Smooth muscle cell (in vitro differentiated cells): Measurements from ENCODE around the gene HTRA3. TPM values are rescaled to one million over a fixed set of nuclear protein-coding genes. Genes with fewer than 3 reads are reported as not detected.

Source experiments
- DNase-seq: peaks from one replicate; lab custom pipeline; 2025; ENCODE audit not compliant: unreplicated experiment; lab: John Stamatoyannopoulos, UW
- H2AFZ ChIP-seq: fragments of 200-600 bp; sonication (generic); 2 replicates; pipeline ENCODE4 v1.6.0; 2016; ENCODE audit warnings: antibody characterized with exemption, low read depth, mild to moderate bottlenecking
- H3F3A ChIP-seq: fragments of 200-600 bp; sonication (generic); 2 replicates; pipeline ENCODE4 v1.6.0; 2017; ENCODE audit warnings: antibody characterized with exemption, low read depth
- H3K27ac ChIP-seq: fragments of 200-600 bp; sonication (generic); 2 replicates; pipeline ENCODE4 v1.5.1; 2016; ENCODE audit warnings: low read depth, mild to moderate bottlenecking
- H3K27me3 ChIP-seq: fragments of 200-600 bp; sonication (generic); 2 replicates; pipeline ENCODE4 v1.6.1; 2016; ENCODE audit warnings: low read depth, mild to moderate bottlenecking
- H3K36me3 ChIP-seq: fragments of 200-600 bp; sonication (generic); 2 replicates; pipeline ENCODE4 v1.5.1; 2016; ENCODE audit warnings: low read depth
- H3K4me1 ChIP-seq: fragments of 200-600 bp; sonication (generic); 2 replicates; pipeline ENCODE4 v1.5.1; 2016; ENCODE audit warnings: low read depth
- H3K4me2 ChIP-seq: fragments of 200-600 bp; sonication (generic); 2 replicates; pipeline ENCODE4 v1.6.0; 2016; ENCODE audit warnings: mild to moderate bottlenecking
- H3K4me3 ChIP-seq: fragments of 200-600 bp; sonication (generic); 2 replicates; pipeline ENCODE4 v1.5.1; 2016; ENCODE audit warnings: mild to moderate bottlenecking
- H3K79me2 ChIP-seq: fragments of 200-600 bp; sonication (generic); 2 replicates; pipeline ENCODE4 v1.6.0; 2016; ENCODE audit warnings: low read depth, mild to moderate bottlenecking
- H3K9ac ChIP-seq: fragments of 200-600 bp; sonication (generic); 2 replicates; pipeline ENCODE4 v1.6.0; 2016; ENCODE audit warnings: low read depth
- H3K9me3 ChIP-seq: fragments of 200-600 bp; sonication (generic); replicated peaks from 2 replicates; pipeline ENCODE4 v1.5.1; 2016; ENCODE audit warnings: low read depth
- H4K20me1 ChIP-seq: fragments of 200-600 bp; sonication (generic); 2 replicates; pipeline ENCODE4 v1.6.0; 2016; ENCODE audit warnings: low read depth
- WGBS: methylation state at CpG from one replicate; pipeline ENCODE4 v1.1.7; 2016; ENCODE audit warnings: low lambda C conversion rate; 5-methylcytosine and 5-hydroxymethylcytosine counted together
- polyA plus RNA-seq: library from polyadenylated mRNA; unstranded; fragments of >200 nt; fragmentation: Nextera tagmentation; extraction: Ambion mirVana; gene quantifications from 2 replicates; pipeline ENCODE4 v1.2.1, GENCODE V29; 2016
- total RNA-seq: library from RNA; depleted of rRNA; stranded (reverse); fragments of >200 nt; gene quantifications from 2 replicates; pipeline ENCODE4 v1.2.3, GENCODE V29; 2014
- TF ChIP-seq, protein P1 (sequence below): fragments of 200-600 bp; sonication (generic); IDR thresholded peaks from 2 replicates; pipeline ENCODE4 v1.5.1; 2017; ENCODE audit warnings: borderline replicate concordance, mild to moderate bottlenecking, antibody characterized with exemption; ENCODE audit not compliant: insufficient read depth, poor library complexity, severe bottlenecking

Gene HTRA3
- total and polyA plus RNA-seq, 2 experiments from 2014 or later: 77.7 to 227 TPM

DNA sequence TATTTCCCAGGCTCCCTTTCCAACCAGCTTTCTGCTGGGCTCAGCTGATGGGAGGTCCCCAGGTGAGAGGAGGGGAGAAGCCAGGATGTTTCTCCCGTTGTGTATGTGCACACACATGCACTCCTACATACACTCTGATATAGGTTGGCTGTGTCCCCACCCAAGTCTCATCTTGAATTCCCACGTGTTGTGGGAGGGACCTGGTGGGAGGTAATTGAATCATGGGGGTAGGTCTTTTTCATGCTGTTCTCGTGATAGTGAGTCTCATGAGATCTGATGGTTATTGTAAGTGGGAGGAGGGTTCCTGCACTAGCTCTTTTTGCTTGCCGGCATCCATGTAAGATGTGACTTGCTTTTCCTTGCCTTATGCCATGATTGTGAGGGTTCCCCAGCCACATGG is 11.7 kb upstream of the HTRA3 start:
- 81% methylated on average over 4 of the region's 4 CpGs for WGBS
- no peaks in the 10 kb centered on the region for H4K20me1 ChIP-seq
- H3K4me1 ChIP-seq: peaks cover 6% of the 10 kb centered on the region
- H3K9me3 ChIP-seq: no peaks in the 10 kb centered on the region
- DNase-seq: no peak
- no peak overlapping the region for H2AFZ ChIP-seq
- no peak overlapping the region for H3K4me2 ChIP-seq
- TF ChIP-seq, protein P1, sequence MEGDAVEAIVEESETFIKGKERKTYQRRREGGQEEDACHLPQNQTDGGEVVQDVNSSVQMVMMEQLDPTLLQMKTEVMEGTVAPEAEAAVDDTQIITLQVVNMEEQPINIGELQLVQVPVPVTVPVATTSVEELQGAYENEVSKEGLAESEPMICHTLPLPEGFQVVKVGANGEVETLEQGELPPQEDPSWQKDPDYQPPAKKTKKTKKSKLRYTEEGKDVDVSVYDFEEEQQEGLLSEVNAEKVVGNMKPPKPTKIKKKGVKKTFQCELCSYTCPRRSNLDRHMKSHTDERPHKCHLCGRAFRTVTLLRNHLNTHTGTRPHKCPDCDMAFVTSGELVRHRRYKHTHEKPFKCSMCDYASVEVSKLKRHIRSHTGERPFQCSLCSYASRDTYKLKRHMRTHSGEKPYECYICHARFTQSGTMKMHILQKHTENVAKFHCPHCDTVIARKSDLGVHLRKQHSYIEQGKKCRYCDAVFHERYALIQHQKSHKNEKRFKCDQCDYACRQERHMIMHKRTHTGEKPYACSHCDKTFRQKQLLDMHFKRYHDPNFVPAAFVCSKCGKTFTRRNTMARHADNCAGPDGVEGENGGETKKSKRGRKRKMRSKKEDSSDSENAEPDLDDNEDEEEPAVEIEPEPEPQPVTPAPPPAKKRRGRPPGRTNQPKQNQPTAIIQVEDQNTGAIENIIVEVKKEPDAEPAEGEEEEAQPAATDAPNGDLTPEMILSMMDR: no peak
- H3K79me2 ChIP-seq: no peaks in the 10 kb centered on the region
- H3K27ac ChIP-seq: no peak overlapping the region
- H3K36me3 ChIP-seq: no peaks in the 10 kb centered on the region
- H3K4me3 ChIP-seq: no peak overlapping the region
- no peak overlapping the region for H3K9ac ChIP-seq
- H3K27me3 ChIP-seq: no peaks in the 10 kb centered on the region
- peaks cover 17% of the 10 kb centered on the region for H3F3A ChIP-seq

DNA sequence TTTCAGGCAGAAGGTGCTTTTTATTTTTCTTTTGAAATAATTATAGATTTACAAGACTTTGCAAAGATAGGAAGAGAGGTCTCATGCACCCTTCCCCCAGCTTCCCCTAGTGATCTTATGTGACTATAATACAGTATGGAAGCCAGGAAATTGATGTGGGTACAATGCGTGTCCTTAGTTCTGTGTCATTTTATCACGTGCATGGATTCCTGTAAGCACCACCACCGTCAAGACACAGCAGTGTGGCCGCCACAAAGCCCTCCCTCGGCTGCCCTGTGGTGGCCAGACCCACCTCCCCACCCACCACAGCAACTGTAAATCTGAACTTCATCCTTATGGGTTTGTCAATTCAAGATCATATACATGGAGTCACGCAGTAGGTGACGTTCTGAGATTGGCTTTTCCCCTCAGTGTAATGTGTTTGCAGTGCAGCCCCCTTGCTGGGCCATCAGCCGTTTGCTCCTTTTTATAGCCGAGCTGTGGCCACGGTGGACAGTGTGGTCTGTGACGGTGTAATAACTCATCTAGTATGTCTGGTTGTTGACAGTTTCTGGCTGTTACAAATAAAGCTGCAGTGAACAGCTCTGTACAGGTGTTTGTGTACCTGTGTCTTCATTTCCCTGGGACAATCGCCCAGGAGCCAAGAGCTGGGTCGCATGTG is 10.9 kb upstream of the HTRA3 start:
- 55% methylated on average over 13 of the region's 13 CpGs for WGBS
- Histone ChIP-seq H3K4me2 (no peak overlapping the region), H3F3A (peaks cover 12% of the 10 kb centered on the region), H3K4me3 (no peak overlapping the region), H4K20me1 (no peaks in the 10 kb centered on the region), H3K36me3 (no peaks in the 10 kb centered on the region), H3K79me2 (no peaks in the 10 kb centered on the region), H3K4me1 (no peaks in the 10 kb centered on the region), H3K27ac (no peak overlapping the region), H3K27me3 (no peaks in the 10 kb centered on the region), H2AFZ (no peak overlapping the region), H3K9ac (no peak overlapping the region), H3K9me3 (no peaks in the 10 kb centered on the region)
- no peak for DNase-seq
- TF ChIP-seq, protein P1: no peak

DNA sequence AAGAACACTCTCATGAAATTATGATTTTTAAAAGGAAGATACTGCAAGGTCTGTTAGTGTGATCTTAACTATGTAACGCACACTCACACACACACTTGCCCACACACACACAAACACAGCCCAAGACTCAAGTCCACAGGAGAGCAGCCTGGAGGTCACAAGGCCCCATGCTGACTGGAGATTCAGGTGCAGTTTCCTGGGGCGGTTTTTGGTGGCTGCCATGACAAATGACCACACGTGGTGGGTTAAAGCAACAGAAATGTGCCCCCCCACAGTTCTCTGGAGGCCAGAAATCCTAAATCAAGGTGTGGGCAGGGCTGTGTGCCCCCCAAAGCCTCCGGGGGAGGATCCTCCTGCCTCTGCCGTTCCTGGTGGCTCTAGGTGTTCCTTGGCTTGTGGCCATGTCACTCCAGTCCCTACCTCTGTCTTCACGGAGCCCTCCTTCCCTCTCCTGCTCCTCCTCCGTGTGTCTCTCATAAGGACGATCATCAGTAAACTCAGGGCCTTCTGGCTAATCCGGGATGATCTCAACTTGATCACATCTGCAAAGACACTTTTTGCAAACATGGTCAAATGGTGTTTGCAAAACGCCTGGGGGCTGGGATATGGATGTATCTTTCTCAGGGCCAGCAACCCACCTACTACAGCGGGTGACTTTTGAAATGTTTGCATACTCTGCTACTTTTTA is 9.7 kb upstream of the HTRA3 start:
- H3K27me3 ChIP-seq: no peaks in the 10 kb centered on the region
- 65% methylated on average over 11 of the region's 11 CpGs for WGBS
- H3K4me3 ChIP-seq: no peak overlapping the region
- H2AFZ ChIP-seq: no peak overlapping the region
- H3K79me2 ChIP-seq: no peaks in the 10 kb centered on the region
- no peaks in the 10 kb centered on the region for H3K36me3 ChIP-seq
- no peak for DNase-seq
- H3F3A ChIP-seq: peaks cover 9% of the 10 kb centered on the region
- H3K4me1 ChIP-seq: no peaks in the 10 kb centered on the region
- H4K20me1 ChIP-seq: no peaks in the 10 kb centered on the region
- H3K9me3 ChIP-seq: no peaks in the 10 kb centered on the region
- peak overlapping the region; percentile 30 for H3K4me2 ChIP-seq
- TF ChIP-seq, protein P1: no peak
- no peak overlapping the region for H3K9ac ChIP-seq
- H3K27ac ChIP-seq: peak overlapping the region; percentile 67

DNA sequence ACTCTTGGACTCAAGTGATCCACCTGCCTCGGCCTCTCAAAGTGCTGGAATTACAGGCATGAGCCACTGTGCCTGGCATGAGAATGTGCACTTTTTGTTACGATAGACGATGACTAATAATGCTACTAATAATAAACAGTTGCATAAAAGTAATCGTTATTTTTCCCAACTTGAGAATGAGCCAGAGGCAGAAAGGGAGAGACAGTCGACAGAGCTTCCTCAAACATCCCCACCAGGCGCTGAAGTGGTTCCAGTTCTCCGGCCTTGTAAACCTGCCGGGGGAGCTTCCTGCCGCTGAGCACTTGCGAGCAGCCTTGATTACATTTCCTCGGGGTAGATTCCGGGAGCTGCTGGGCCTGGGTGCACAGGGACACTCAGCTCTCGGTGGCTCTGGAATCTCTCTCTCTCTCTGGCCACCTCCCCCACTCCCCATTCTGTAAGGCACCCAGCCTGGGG is 8.9 kb upstream of the HTRA3 start:
- Histone ChIP-seq H3K27me3 (no peaks in the 10 kb centered on the region), H3K4me2 (peak overlapping the region; percentile 30), H3K27ac (peak overlapping the region; percentile 67), H3K9ac (no peak overlapping the region), H3K4me3 (no peak overlapping the region), H2AFZ (no peak overlapping the region), H3K79me2 (no peaks in the 10 kb centered on the region), H4K20me1 (no peaks in the 10 kb centered on the region), H3K9me3 (no peaks in the 10 kb centered on the region), H3F3A (peaks cover 4% of the 10 kb centered on the region), H3K36me3 (no peaks in the 10 kb centered on the region), H3K4me1 (no peaks in the 10 kb centered on the region)
- no peak for DNase-seq
- TF ChIP-seq, protein P1: no peak
- WGBS: 2% methylated on average over 13 of the region's 13 CpGs
